Effector memory CD8-positive, alpha-beta T cell (primary cell): ENCODE measurements around the gene GALNTL6.

Experiments
- ATAC-seq: fragments of 150-1000 bp; cut with Tn5 transposase; replicated peaks from 2 replicates; pipeline ENCODE4 v1.10.0; 2021; ENCODE audit warnings: mild to moderate bottlenecking, moderate library complexity
- DNase-seq, 3 experiments: peaks; one replicate each; pipeline ENCODE4 v3.0.0; 2021
- H3K27ac Mint-ChIP-seq, 2 donors: one replicate each; pipeline ENCODE4 v1.8.0; 2022; ENCODE audit warnings: mild to moderate bottlenecking in 2 of 2, mixed read lengths in 2 of 2, moderate library complexity in 2 of 2
- H3K27me3 Mint-ChIP-seq, 2 donors: one replicate each; pipeline ENCODE4 v1.8.0; 2022; ENCODE audit warnings: mixed read lengths in 2 of 2
- H3K36me3 Mint-ChIP-seq: one replicate; pipeline ENCODE4 v1.8.0; 2022; ENCODE audit warnings: mild to moderate bottlenecking, moderate library complexity, mixed read lengths; ENCODE audit not compliant: insufficient read depth
- H3K4me1 Mint-ChIP-seq, 2 donors: one replicate each; pipeline ENCODE4 v1.8.0; 2022; ENCODE audit warnings: low read depth in 2 of 2, mixed read lengths in 2 of 2
- H3K4me3 Mint-ChIP-seq, 2 donors: one replicate each; pipeline ENCODE4 v1.8.0; 2022; ENCODE audit warnings: mild to moderate bottlenecking in 2 of 2, mixed read lengths in 2 of 2, moderate library complexity in 2 of 2
- H3K9me3 Mint-ChIP-seq, 2 donors: one replicate each; pipeline ENCODE4 v1.8.0; 2022; ENCODE audit warnings: mixed read lengths in 2 of 2

The GALNTL6 gene

DNA sequence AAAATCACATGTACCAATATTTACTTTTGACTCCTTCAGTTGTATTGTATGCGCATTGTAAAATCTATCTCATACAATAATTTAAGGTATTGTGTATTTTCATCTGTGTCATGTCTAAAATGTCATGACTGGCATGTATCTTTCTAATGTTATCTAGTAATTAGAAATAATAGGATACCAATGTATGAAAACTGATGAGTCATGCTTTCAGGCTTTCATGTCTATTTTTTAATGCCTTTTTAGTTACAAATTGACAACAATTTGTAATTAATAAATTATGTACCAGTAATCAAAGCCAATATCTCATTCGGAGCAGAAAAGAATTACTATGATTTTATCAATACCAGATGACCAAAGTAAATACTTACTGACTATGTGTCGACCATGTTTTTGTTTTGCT is 107.7 kb downstream of the GALNTL6 start:
- no peak overlapping the region for H3K27ac Mint-ChIP-seq
- no peak for DNase-seq
- ATAC-seq, result no peak
- peaks cover 5 to 8% of the 10 kb centered on the region in 2 donors for H3K9me3 Mint-ChIP-seq
- H3K4me3 Mint-ChIP-seq, result no peak overlapping the region
- no peaks in the 10 kb centered on the region for H3K4me1 Mint-ChIP-seq
- H3K27me3 Mint-ChIP-seq, result no peaks in the 10 kb centered on the region
- no peaks in the 10 kb centered on the region for H3K36me3 Mint-ChIP-seq

GRCh38 chr4:171924746-171925376 is 111.7 kb downstream of the GALNTL6 start:
- no peak for ATAC-seq
- H3K4me3 Mint-ChIP-seq, result no peak overlapping the region
- H3K36me3 Mint-ChIP-seq, result no peaks in the 10 kb centered on the region
- peaks cover 11 to 12% of the 10 kb centered on the region in 2 donors for H3K9me3 Mint-ChIP-seq
- H3K4me1 Mint-ChIP-seq, result no peaks in the 10 kb centered on the region
- H3K27ac Mint-ChIP-seq, result no peak overlapping the region
- no peak for DNase-seq
- no peaks in the 10 kb centered on the region for H3K27me3 Mint-ChIP-seq

- ATAC-seq, result no peak
- no peak for DNase-seq
- no peak overlapping the region for H3K4me3 Mint-ChIP-seq
- H3K27ac Mint-ChIP-seq, result no peak overlapping the region
- H3K9me3 Mint-ChIP-seq, result peaks cover 16 to 17% of the 10 kb centered on the region in 2 donors
- H3K27me3 Mint-ChIP-seq, result no peaks in the 10 kb centered on the region
- H3K36me3 Mint-ChIP-seq, result no peaks in the 10 kb centered on the region
- no peaks in the 10 kb centered on the region for H3K4me1 Mint-ChIP-seq
Observed at GRCh38 chr4:171928336-171928735, 115.1 kb downstream of the GALNTL6 start.

DNA sequence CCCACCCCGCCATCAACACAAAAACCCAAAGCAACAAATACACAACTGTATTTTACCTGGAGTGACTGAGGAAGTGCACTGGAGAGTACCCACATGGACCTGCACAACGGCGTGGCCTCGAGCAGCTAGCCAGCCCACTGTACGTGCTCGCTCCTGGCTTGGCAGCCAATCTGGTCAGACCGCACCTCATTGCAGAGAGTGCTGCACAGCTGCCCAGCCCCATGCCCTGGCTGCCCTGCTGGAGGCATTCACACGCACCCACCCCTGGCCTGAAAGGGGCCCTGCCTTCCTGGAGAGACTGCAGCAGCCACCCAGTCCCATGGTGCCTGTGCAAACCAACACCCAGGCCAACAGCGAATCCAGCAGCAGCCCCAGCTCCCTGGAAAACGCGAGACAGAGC is 116.3 kb downstream of the GALNTL6 start:
- Mint-ChIP-seq H3K4me1 (no peaks in the 10 kb centered on the region), H3K27me3 (no peaks in the 10 kb centered on the region), H3K36me3 (no peaks in the 10 kb centered on the region), H3K9me3 (peaks cover 13 to 17% of the 10 kb centered on the region in 2 donors), H3K27ac (no peak overlapping the region), H3K4me3 (no peak overlapping the region)
- no peak for ATAC-seq
- DNase-seq, result no peak

GRCh38 chr4:171929907-171930306 is 116.7 kb downstream of the GALNTL6 start:
- H3K27me3 Mint-ChIP-seq, result no peaks in the 10 kb centered on the region
- H3K9me3 Mint-ChIP-seq, result peaks cover 14 to 17% of the 10 kb centered on the region in 2 donors
- H3K27ac Mint-ChIP-seq, result no peak overlapping the region
- H3K4me3 Mint-ChIP-seq, result no peak overlapping the region
- ATAC-seq (no peak), DNase-seq (no peak)
- H3K4me1 Mint-ChIP-seq, result no peaks in the 10 kb centered on the region
- H3K36me3 Mint-ChIP-seq, result no peaks in the 10 kb centered on the region

GRCh38 chr4:171932238-171932637 is 119.0 kb downstream of the GALNTL6 start:
- no peak overlapping the region for H3K27ac Mint-ChIP-seq
- DNase-seq (no peak), ATAC-seq (no peak)
- no peaks in the 10 kb centered on the region for H3K36me3 Mint-ChIP-seq
- H3K4me1 Mint-ChIP-seq, result no peaks in the 10 kb centered on the region
- peaks cover 16 to 17% of the 10 kb centered on the region in 2 donors for H3K9me3 Mint-ChIP-seq
- H3K4me3 Mint-ChIP-seq, result no peak overlapping the region
- no peaks in the 10 kb centered on the region for H3K27me3 Mint-ChIP-seq

GRCh38 chr4:171940656-171941055 is 127.5 kb downstream of the GALNTL6 start:
- Mint-ChIP-seq H3K27ac (no peak overlapping the region), H3K4me3 (no peak overlapping the region), H3K36me3 (no peaks in the 10 kb centered on the region), H3K9me3 (peaks cover 0 to 9% of the 10 kb centered on the region in 2 donors), H3K4me1 (no peaks in the 10 kb centered on the region), H3K27me3 (no peaks in the 10 kb centered on the region)
- ATAC-seq (no peak), DNase-seq (no peak)

DNA sequence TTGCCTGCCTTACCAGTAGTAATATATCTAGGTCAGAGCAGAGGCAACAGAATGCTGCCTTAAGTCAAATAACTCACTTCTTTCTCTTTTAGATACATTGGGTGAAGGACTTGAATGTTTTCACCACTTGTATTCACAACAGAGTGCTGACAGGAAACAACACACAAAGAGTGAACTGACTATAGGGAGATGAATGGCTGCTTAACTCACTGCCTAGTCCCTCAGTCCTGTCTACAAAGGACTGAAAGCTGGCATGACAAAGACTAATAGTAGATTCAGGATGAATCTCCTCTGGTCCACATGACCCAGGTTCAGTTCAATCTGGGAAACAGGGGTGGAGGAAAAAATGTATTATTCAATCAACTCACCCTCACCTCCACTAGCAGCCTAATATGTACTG is 134.2 kb downstream of the GALNTL6 start:
- ATAC-seq, result no peak
- Mint-ChIP-seq H3K9me3 (peaks cover 2 to 12% of the 10 kb centered on the region in 2 donors), H3K4me1 (no peaks in the 10 kb centered on the region), H3K36me3 (no peaks in the 10 kb centered on the region), H3K27ac (no peak overlapping the region), H3K4me3 (no peak overlapping the region), H3K27me3 (no peaks in the 10 kb centered on the region)
- DNase-seq, result no peak

- Mint-ChIP-seq H3K4me3 (no peak overlapping the region), H3K27ac (no peak overlapping the region), H3K36me3 (no peaks in the 10 kb centered on the region), H3K27me3 (no peaks in the 10 kb centered on the region), H3K9me3 (peaks cover 2 to 12% of the 10 kb centered on the region in 2 donors), H3K4me1 (no peaks in the 10 kb centered on the region)
- no peak for ATAC-seq
- DNase-seq, result no peak
Observed at GRCh38 chr4:171948038-171948437, 134.8 kb downstream of the GALNTL6 start.

- Mint-ChIP-seq H3K9me3 (peaks cover 5 to 8% of the 10 kb centered on the region in 2 donors), H3K27ac (no peak overlapping the region), H3K27me3 (no peaks in the 10 kb centered on the region), H3K4me3 (no peak overlapping the region), H3K36me3 (no peaks in the 10 kb centered on the region), H3K4me1 (no peaks in the 10 kb centered on the region)
- no peak for ATAC-seq
- no peak for DNase-seq
Observed at GRCh38 chr4:171954650-171955049, 141.4 kb downstream of the GALNTL6 start.

DNA sequence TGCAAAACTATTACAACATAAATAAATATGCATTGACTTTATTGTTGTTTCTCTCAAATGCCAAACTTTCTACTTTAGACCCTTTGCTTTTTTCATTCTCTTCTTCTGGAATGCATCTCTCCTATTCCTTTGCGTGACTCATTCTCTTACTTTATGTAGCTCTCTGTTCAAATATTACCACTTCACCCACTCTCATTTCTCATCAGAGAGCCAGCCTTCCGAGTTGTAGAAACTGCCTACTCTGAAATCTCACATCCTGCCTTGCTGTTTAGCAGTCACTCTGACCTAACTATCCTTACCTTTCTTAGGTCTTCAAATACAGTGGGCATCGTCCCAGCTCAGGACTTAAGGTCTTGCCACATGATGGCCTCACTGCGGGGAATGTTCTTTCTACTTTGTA is 143.5 kb downstream of the GALNTL6 start:
- no peaks in the 10 kb centered on the region for H3K36me3 Mint-ChIP-seq
- H3K27me3 Mint-ChIP-seq, result no peaks in the 10 kb centered on the region
- H3K27ac Mint-ChIP-seq, result no peak overlapping the region
- H3K4me3 Mint-ChIP-seq, result no peak overlapping the region
- DNase-seq (no peak), ATAC-seq (no peak)
- peaks cover 0 to 5% of the 10 kb centered on the region in 2 donors for H3K9me3 Mint-ChIP-seq
- H3K4me1 Mint-ChIP-seq, result no peaks in the 10 kb centered on the region

DNA sequence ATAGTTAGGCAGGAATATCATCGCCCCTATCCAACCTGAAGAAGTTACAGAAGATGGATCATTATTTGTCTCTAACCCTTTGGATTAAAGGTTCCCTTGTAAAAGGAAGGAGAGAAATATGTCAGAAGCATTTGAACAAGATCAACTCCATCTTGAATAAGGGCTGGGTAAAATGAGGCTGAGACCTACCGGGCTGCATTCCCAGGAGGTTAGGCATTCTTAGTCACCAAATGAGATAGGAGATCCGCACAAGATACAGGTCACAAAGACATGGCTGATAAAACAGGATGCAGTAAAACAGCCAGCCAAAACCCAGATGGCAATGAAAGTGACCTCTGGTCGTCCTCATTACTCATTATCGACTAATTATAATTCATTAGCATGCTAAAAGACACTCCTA is 148.9 kb downstream of the GALNTL6 start:
- DNase-seq (no peak), ATAC-seq (no peak)
- no peaks in the 10 kb centered on the region for H3K9me3 Mint-ChIP-seq
- H3K27ac Mint-ChIP-seq, result no peak overlapping the region
- H3K4me1 Mint-ChIP-seq, result no peaks in the 10 kb centered on the region
- no peaks in the 10 kb centered on the region for H3K27me3 Mint-ChIP-seq
- H3K36me3 Mint-ChIP-seq, result no peaks in the 10 kb centered on the region
- H3K4me3 Mint-ChIP-seq, result no peak overlapping the region

DNA sequence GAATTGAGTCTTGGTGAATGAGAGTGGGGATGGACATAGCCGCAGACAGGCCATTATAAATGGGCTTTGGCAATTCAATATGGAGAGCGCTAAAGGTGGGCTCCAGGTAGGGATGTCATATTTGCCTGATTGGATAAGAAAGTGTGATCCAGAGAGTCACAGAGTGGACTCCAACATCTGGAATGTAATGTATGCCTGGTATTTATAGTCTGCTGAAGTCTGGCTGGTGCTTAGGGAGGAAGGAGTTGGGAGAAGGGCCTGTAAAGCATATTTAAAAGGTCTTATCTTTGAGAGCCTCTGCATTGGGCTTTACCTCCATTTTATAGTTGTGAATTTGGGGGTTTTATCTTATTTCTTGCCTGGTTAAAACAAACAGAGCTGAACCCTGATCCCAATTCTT is 153.2 kb downstream of the GALNTL6 start:
- DNase-seq (no peak), ATAC-seq (no peak)
- no peaks in the 10 kb centered on the region for H3K36me3 Mint-ChIP-seq
- peaks cover 6 to 15% of the 10 kb centered on the region in 2 donors for H3K9me3 Mint-ChIP-seq
- H3K27me3 Mint-ChIP-seq, result no peaks in the 10 kb centered on the region
- no peak overlapping the region for H3K4me3 Mint-ChIP-seq
- H3K27ac Mint-ChIP-seq, result no peak overlapping the region
- no peaks in the 10 kb centered on the region for H3K4me1 Mint-ChIP-seq

DNA sequence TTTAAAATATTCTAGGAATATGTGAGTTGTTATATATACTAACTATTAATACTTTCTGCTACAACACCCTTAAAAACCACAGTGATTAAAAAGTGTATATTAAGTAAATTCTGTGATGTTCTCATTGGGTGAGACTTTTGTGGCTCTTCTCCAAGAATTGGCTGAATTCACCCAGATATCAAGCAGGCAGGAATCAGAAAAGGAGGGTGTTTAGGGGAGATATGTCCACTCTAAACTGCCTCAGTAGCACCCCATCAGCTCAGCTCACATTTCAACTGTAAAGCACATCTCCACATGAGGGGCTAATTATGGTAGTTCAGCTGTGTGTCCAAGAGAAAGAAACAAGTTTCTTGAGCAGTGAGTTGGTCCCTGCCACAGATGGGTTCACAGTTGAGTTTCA is 165.0 kb downstream of the GALNTL6 start:
- Mint-ChIP-seq H3K4me3 (no peak overlapping the region), H3K27ac (no peak overlapping the region), H3K36me3 (no peaks in the 10 kb centered on the region), H3K27me3 (no peaks in the 10 kb centered on the region), H3K9me3 (peaks cover 0 to 6% of the 10 kb centered on the region in 2 donors), H3K4me1 (no peaks in the 10 kb centered on the region)
- ATAC-seq (no peak), DNase-seq (no peak)

- H3K27ac Mint-ChIP-seq, result no peak overlapping the region
- DNase-seq, result no peak
- ATAC-seq, result no peak
- H3K9me3 Mint-ChIP-seq, result peaks cover 6 to 10% of the 10 kb centered on the region in 2 donors
- H3K4me1 Mint-ChIP-seq, result no peaks in the 10 kb centered on the region
- H3K36me3 Mint-ChIP-seq, result no peaks in the 10 kb centered on the region
- no peaks in the 10 kb centered on the region for H3K27me3 Mint-ChIP-seq
- no peak overlapping the region for H3K4me3 Mint-ChIP-seq
Observed at GRCh38 chr4:171979461-171979860, 166.3 kb downstream of the GALNTL6 start.
